HL-60 (cell line): ENCODE results near the gene SERP2.

Experiments
- DNase-seq, 2 experiments: peaks; one replicate each; pipeline ENCODE4 v3.0.0-alpha.2; 2010 to 2020; ENCODE audit warnings: low read depth in 1 of 2, low spot score in 1 of 2
- H3K27ac ChIP-seq: fragments of 250-450 bp; sonication (Bioruptor Pico); replicated peaks from 2 replicates; pipeline ENCODE4 v1.5.1; 2020; ENCODE audit warnings: mild to moderate bottlenecking, moderate library complexity
- H3K27me3 ChIP-seq: fragments of 250-450 bp; sonication (Bioruptor Pico); 2 replicates; pipeline ENCODE4 v1.5.1; 2021; ENCODE audit warnings: mild to moderate bottlenecking, moderate library complexity; ENCODE audit not compliant: insufficient read depth, poor library complexity, severe bottlenecking
- H3K4me3 ChIP-seq: replicated peaks from 2 replicates; pipeline ENCODE4 v1.5.1; 2011; ENCODE audit warnings: mild to moderate bottlenecking, control low read depth, low read length; ENCODE audit not compliant: insufficient read depth
- CTCF ChIP-seq: IDR thresholded peaks from one replicate; pipeline ENCODE4 v1.5.1; 2011; ENCODE audit warnings: low read length, control low read depth, inconsistent platforms; ENCODE audit not compliant: insufficient read depth
- GABPA ChIP-seq: IDR thresholded peaks from 2 replicates; pipeline ENCODE4 v1.6.1; 2012; ENCODE audit warnings: low read depth
- POLR2AphosphoS5 ChIP-seq: IDR thresholded peaks from 2 replicates; pipeline ENCODE4 v1.6.1; 2012; ENCODE audit warnings: low read depth
- REST ChIP-seq: IDR thresholded peaks from 2 replicates; pipeline ENCODE4 v1.6.1; 2012; ENCODE audit warnings: low read depth; ENCODE audit not compliant: insufficient replicate concordance
- SPI1 ChIP-seq: IDR thresholded peaks from 2 replicates; pipeline ENCODE4 v1.6.1; 2012; ENCODE audit warnings: low read depth, mild to moderate bottlenecking, borderline replicate concordance

Gene SERP2

GRCh38 chr13:44395976-44396694 is 22.5 kb downstream of the SERP2 start:
- no peak overlapping the region for H3K27ac ChIP-seq
- peaks cover 7% of the 10 kb centered on the region for H3K27me3 ChIP-seq
- TF ChIP-seq GABPA (no peak), CTCF (no peak), SPI1 (no peak), POLR2AphosphoS5 (no peak), REST (no peak)
- DNase-seq = no peak
- no peak overlapping the region for H3K4me3 ChIP-seq

- Histone ChIP-seq H3K4me3 (no peak overlapping the region), H3K27me3 (peaks cover 7% of the 10 kb centered on the region), H3K27ac (no peak overlapping the region)
- DNase-seq = no peak
- no peak for TF ChIP-seq SPI1
- TF ChIP-seq REST = no peak
- TF ChIP-seq GABPA = no peak
- TF ChIP-seq CTCF = no peak
- TF ChIP-seq POLR2AphosphoS5 = no peak
These were observed 23.3 kb downstream of the SERP2 start for GRCh38 chr13:44396701-44397580.

GRCh38 chr13:44397766-44398223 is 24.2 kb downstream of the SERP2 start:
- H3K27ac ChIP-seq = no peak overlapping the region
- TF ChIP-seq SPI1 (no peak), CTCF (no peak), GABPA (no peak), REST (no peak), POLR2AphosphoS5 (no peak)
- H3K4me3 ChIP-seq = no peak overlapping the region
- peaks cover 7% of the 10 kb centered on the region for H3K27me3 ChIP-seq
- DNase-seq = no peak
